Aorta (tissue), 5 donors: Measurements from ENCODE around the gene IQGAP2. TPM values are rescaled to one million over a fixed set of nuclear protein-coding genes. Genes with fewer than 3 reads are reported as not detected.

ENCODE experiments used
- ATAC-seq: fragments of 200-7000 bp; cut with Tn5 transposase; one replicate; pipeline ENCODE4 v1.9.1; 2022; ENCODE audit warnings: moderate library complexity; ENCODE audit not compliant: low FRiP score
- DNase-seq, 2 donors: peaks; one replicate each; pipeline ENCODE4 v3.0.0-alpha.2; 2020
- H3K27ac ChIP-seq, 2 donors: one replicate each; pipeline ENCODE4 v1.5.1; 2013; ENCODE audit warnings: low read length in 2 of 2, mild to moderate bottlenecking in 2 of 2, moderate library complexity in 2 of 2, control low read depth in 1 of 2, inconsistent platforms in 1 of 2, low read depth in 1 of 2
- H3K27me3 ChIP-seq, 2 donors: one replicate each; pipeline ENCODE4 v1.6.1; 2013; ENCODE audit warnings: control low read depth in 1 of 2, low read length in 1 of 2, mild to moderate bottlenecking in 1 of 2, moderate library complexity in 1 of 2; ENCODE audit not compliant: insufficient read depth in 2 of 2, control insufficient read depth in 1 of 2
- H3K36me3 ChIP-seq, 2 donors: one replicate each; pipeline ENCODE4 v1.6.1; 2013; ENCODE audit warnings: control low read depth in 1 of 2, low read length in 1 of 2, mild to moderate bottlenecking in 1 of 2; ENCODE audit not compliant: insufficient read depth in 2 of 2, control insufficient read depth in 1 of 2
- H3K4me1 ChIP-seq, 2 donors: one replicate each; pipeline ENCODE4 v1.6.1; 2013; ENCODE audit warnings: low read length in 2 of 2, control low read depth in 1 of 2, mild to moderate bottlenecking in 1 of 2, moderate library complexity in 1 of 2; ENCODE audit not compliant: insufficient read depth in 2 of 2, control insufficient read depth in 1 of 2
- H3K4me3 ChIP-seq, 2 donors: one replicate each; pipeline ENCODE4 v1.5.1; 2013; ENCODE audit warnings: low read length in 2 of 2, control low read depth in 1 of 2, mild to moderate bottlenecking in 1 of 2
- H3K9me3 ChIP-seq: one replicate; pipeline ENCODE4 v1.6.1; 2013; ENCODE audit warnings: mild to moderate bottlenecking, low read length; ENCODE audit not compliant: control insufficient read depth
- WGBS, 2 donors: extraction: QIAGEN DNeasy Blood & Tissue Kit; methylation state at CpG; one replicate each; pipeline ENCODE4 v1.1.7; 2013; 5-methylcytosine and 5-hydroxymethylcytosine counted together
- intact Hi-C, 2 donors: fragments of 100-400 bp; cut with DNase I; formaldehyde crosslinking; loops; one replicate each; pipeline versions ENCODE4 v1.14.2 to v1.15.0; 2022
- polyA plus RNA-seq, 2 donors: library from polyadenylated mRNA; stranded (reverse); fragments of 200-250 nt; gene quantifications; one replicate each; pipeline ENCODE4 v1.2.3, GENCODE V29; 2013
- total RNA-seq, 2 donors: library from RNA; stranded (reverse); fragmentation: NEBNext Ultra II Directional; extraction: Animal tissue kit (Norgen Biotek cat#: 25700); gene quantifications; one replicate each; pipeline ENCODE4 v1.2.1, GENCODE V29; 2021
- donor health status: healthy with polysubstance abuse.
- donor health status: Bipolar disorder and iron deficiency.
- donor health status: DM: no; HTN: no; CAD: no.
- donor health status: DM: no; HTN: no; CAD: no.
- donor health status: DM: yes; HTN: yes; CAD: no.

IQGAP2 gene
- total and polyA plus RNA-seq, 4 donors = 2.6 to 40.2 (median 20.4) TPM

- Histone ChIP-seq H3K36me3 (no peaks in the 10 kb centered on the region), H3K27ac (no peak overlapping the region), H3K4me1 (no peaks in the 10 kb centered on the region), H3K4me3 (no peak overlapping the region), H3K9me3 (no peaks in the 10 kb centered on the region), H3K27me3 (no peaks in the 10 kb centered on the region)
- no peak for DNase-seq
- ATAC-seq = no peak
- 14 to 15% methylated on average over 1 of the region's 1 CpG for WGBS, 2 donors
- intact Hi-C loops = no loop called here
These were observed 238.5 kb downstream of the IQGAP2 start for GRCh38 chr5:76641514-76642120.

GRCh38 chr5:76642390-76643040, 239.4 kb downstream of the IQGAP2 start:
- 74 to 79% methylated on average over 6 of the region's 6 CpGs for WGBS, 2 donors
- Histone ChIP-seq H3K9me3 (no peaks in the 10 kb centered on the region), H3K36me3 (no peaks in the 10 kb centered on the region), H3K4me1 (no peaks in the 10 kb centered on the region), H3K27me3 (no peaks in the 10 kb centered on the region), H3K27ac (no peak overlapping the region), H3K4me3 (no peak overlapping the region)
- intact Hi-C loops = no loop called here
- ATAC-seq (no peak), DNase-seq (no peak)

- DNase-seq = no peak
- intact Hi-C loops = no loop called here
- Histone ChIP-seq H3K4me3 (no peak overlapping the region), H3K27ac (no peak overlapping the region), H3K9me3 (peaks cover 3% of the 10 kb centered on the region), H3K36me3 (no peaks in the 10 kb centered on the region), H3K27me3 (no peaks in the 10 kb centered on the region), H3K4me1 (no peaks in the 10 kb centered on the region)
- no peak for ATAC-seq
These were observed 240.3 kb downstream of the IQGAP2 start for GRCh38 chr5:76643371-76643770.

- H3K27ac ChIP-seq = no peak overlapping the region
- intact Hi-C loops = no loop called here
- 92 to 93% methylated on average over 2 of the region's 2 CpGs for WGBS, 2 donors
- no peaks in the 10 kb centered on the region for H3K4me1 ChIP-seq
- peaks cover 8% of the 10 kb centered on the region for H3K9me3 ChIP-seq
- ATAC-seq (no peak), DNase-seq (no peak)
- H3K4me3 ChIP-seq = no peak overlapping the region
- H3K27me3 ChIP-seq = no peaks in the 10 kb centered on the region
- H3K36me3 ChIP-seq = no peaks in the 10 kb centered on the region
These were observed 246.1 kb downstream of the IQGAP2 start for GRCh38 chr5:76649140-76649539.

GRCh38 chr5:76652809-76653414, 249.8 kb downstream of the IQGAP2 start:
- H3K4me1 ChIP-seq = no peaks in the 10 kb centered on the region
- ATAC-seq (no peak), DNase-seq (no peak)
- H3K9me3 ChIP-seq = peaks cover 6% of the 10 kb centered on the region
- no peaks in the 10 kb centered on the region for H3K27me3 ChIP-seq
- no peak overlapping the region for H3K27ac ChIP-seq
- intact Hi-C loops = no loop called here
- 78 to 86% methylated on average over 3 of the region's 3 CpGs for WGBS, 2 donors
- H3K36me3 ChIP-seq = no peaks in the 10 kb centered on the region
- H3K4me3 ChIP-seq = no peak overlapping the region

- no peak for ATAC-seq
- no peak for DNase-seq
- Histone ChIP-seq H3K4me3 (no peak overlapping the region), H3K27me3 (no peaks in the 10 kb centered on the region), H3K27ac (no peak overlapping the region), H3K4me1 (no peaks in the 10 kb centered on the region), H3K36me3 (no peaks in the 10 kb centered on the region), H3K9me3 (no peaks in the 10 kb centered on the region)
- 97 to 98% methylated on average over 3 of the region's 3 CpGs for WGBS, 2 donors
- intact Hi-C loops = no loop called here
These were observed 254.0 kb downstream of the IQGAP2 start for GRCh38 chr5:76657091-76657490.

- Histone ChIP-seq H3K27ac (no peak overlapping the region), H3K36me3 (no peaks in the 10 kb centered on the region), H3K9me3 (no peaks in the 10 kb centered on the region), H3K27me3 (no peaks in the 10 kb centered on the region), H3K4me1 (no peaks in the 10 kb centered on the region), H3K4me3 (no peak overlapping the region)
- ATAC-seq (no peak), DNase-seq (no peak)
- 44 to 60% methylated on average over 6 of the region's 6 CpGs for WGBS, 2 donors
- intact Hi-C loops = no loop called here
These were observed 254.7 kb downstream of the IQGAP2 start for GRCh38 chr5:76657683-76658311.

- ATAC-seq (no peak), DNase-seq (no peak)
- no peak overlapping the region for H3K27ac ChIP-seq
- H3K4me1 ChIP-seq = no peaks in the 10 kb centered on the region
- intact Hi-C loops = no loop called here
- WGBS, 2 donors = 24 to 42% methylated on average over 2 of the region's 2 CpGs
- H3K27me3 ChIP-seq = no peaks in the 10 kb centered on the region
- H3K4me3 ChIP-seq = no peak overlapping the region
- H3K36me3 ChIP-seq = no peaks in the 10 kb centered on the region
- H3K9me3 ChIP-seq = no peaks in the 10 kb centered on the region
These were observed 257.3 kb downstream of the IQGAP2 start for GRCh38 chr5:76660360-76660759.

GRCh38 chr5:76662521-76662920, 259.4 kb downstream of the IQGAP2 start:
- WGBS, 2 donors = 91 to 95% methylated on average over 5 of the region's 5 CpGs
- Histone ChIP-seq H3K9me3 (no peaks in the 10 kb centered on the region), H3K4me3 (no peak overlapping the region), H3K4me1 (no peaks in the 10 kb centered on the region), H3K36me3 (no peaks in the 10 kb centered on the region), H3K27ac (no peak overlapping the region), H3K27me3 (no peaks in the 10 kb centered on the region)
- ATAC-seq (no peak), DNase-seq (no peak)
- intact Hi-C loops = no loop called here
